ENCODE results near the gene PLRG1.

Gene PLRG1

DNA sequence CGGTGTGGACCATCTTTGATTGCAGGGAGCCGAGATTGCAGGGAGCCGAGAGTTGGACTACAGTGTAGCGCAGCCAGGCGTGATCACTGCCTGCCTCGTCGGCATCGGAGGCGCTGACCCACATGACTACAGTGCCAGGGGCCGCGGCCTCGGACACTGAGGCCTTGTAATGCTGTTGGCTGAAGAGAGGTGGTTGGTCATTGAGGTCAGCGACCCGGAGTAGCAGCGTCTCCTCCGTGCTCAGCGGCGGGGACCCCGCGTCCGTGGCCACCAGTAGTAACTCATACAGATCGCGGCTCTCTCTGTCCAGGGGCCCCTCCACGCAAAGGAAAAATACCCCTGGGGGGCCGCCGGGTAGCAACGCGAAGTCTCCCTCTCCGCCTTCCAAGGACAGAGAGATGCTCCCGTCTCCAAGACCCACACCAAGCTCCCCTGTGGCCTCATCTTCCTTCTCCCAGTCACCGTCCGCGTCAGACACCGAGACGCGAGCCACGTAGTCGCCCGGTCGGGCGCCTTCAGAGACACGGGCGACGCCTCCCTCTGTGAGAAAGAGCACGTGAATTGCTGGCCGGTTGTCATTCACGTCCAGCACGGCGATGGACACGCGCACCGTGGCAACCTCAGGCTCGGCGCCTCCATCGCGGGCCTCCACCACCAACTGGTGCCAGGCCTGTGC, 60.5 kb downstream of the PLRG1 start:
- no peak overlapping the region for H3K27ac ChIP-seq
- TF ChIP-seq, protein P1, sequence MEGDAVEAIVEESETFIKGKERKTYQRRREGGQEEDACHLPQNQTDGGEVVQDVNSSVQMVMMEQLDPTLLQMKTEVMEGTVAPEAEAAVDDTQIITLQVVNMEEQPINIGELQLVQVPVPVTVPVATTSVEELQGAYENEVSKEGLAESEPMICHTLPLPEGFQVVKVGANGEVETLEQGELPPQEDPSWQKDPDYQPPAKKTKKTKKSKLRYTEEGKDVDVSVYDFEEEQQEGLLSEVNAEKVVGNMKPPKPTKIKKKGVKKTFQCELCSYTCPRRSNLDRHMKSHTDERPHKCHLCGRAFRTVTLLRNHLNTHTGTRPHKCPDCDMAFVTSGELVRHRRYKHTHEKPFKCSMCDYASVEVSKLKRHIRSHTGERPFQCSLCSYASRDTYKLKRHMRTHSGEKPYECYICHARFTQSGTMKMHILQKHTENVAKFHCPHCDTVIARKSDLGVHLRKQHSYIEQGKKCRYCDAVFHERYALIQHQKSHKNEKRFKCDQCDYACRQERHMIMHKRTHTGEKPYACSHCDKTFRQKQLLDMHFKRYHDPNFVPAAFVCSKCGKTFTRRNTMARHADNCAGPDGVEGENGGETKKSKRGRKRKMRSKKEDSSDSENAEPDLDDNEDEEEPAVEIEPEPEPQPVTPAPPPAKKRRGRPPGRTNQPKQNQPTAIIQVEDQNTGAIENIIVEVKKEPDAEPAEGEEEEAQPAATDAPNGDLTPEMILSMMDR (conservative IDR thresholded peaks at IDR 0.05) = no peak
- no peak for TF ChIP-seq ZFX (IDR thresholded peaks at IDR 0.05)

DNA sequence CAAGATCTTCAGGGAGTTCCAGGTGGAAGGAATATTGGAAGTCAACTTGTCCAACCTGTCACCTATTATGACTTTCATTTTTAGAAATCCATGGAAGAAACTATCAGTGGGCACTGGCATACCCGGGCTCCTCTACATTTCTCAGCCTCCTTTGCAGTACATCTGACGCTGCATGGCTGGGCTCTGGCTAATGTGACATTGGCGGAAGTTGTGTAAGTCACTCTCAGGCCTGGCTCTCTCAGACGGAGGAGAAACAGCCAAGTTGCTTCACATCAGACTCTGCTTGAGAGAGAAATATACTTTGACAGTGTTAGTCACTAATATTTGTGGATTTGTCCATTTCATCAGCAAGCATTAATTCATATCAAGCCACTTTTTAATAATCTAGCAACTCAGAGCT, 63.1 kb downstream of the PLRG1 start:
- H3K27ac ChIP-seq = no peak overlapping the region
- no peak for TF ChIP-seq ZFX (IDR thresholded peaks at IDR 0.05)
- TF ChIP-seq, protein P1 (conservative IDR thresholded peaks at IDR 0.05) = no peak

DNA sequence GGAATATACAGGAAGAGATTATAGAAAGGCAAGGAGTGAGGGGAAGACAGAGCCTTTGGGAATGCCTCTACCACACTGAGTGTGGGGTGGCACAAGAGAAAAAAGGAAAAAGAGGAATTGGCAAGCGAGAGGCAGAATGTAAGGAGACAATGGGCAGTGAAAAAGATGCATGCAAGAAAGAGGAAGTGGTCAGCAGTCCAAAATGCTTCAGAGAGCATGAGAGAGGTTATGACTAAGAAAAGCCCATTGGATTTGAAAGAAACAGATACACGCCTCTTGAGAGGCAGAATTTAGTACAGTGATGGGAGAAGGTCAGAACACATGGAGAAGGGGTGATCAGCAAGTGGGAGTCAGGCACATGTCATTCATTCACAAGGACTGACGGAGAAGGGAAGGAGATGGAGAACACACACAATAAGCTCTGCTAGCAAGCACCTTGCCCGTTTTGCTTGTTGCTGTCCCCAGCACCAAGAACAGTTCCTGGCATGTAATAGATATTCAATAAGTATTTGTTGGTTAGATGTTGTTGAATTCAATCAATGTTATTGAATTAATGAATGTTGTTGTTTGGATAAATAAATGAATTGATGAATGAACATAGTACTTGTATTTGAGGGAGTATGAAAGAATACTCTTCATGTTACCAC, 65.0 kb downstream of the PLRG1 start:
- TF ChIP-seq, protein P1 (conservative IDR thresholded peaks at IDR 0.05) = no peak
- TF ChIP-seq ZFX (IDR thresholded peaks at IDR 0.05) = no peak
- no peak overlapping the region for H3K27ac ChIP-seq
